ENCODE data around the gene TYW1B.
"Not testable (repeated sequence)": the region's sequence is repeated elsewhere in the genome, so short reads cannot be mapped to it uniquely, and the experiment has no call there.

DNA sequence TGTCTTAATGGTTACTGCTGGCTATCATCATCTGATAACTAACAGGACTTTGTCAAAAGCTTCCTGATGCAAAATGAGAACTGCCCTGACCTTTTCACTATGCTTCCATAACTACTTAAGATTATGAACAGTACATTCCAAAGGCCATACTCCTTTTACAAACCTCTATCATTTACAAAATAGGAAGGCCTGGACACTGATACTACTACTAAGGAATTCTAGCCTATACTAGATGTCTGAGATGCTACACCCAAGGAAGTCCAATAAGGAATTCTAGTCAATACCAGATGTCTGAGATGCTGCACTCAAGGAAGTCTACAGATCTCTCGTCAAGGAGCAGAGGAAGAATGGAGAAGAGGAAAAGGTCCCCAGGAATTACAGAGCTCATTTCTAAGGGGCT lies 130.9 kb downstream of the TYW1B start:
- not testable (repeated sequence) for TF ChIP-seq POLR2A, EP300, POLR2AphosphoS5 (IDR thresholded peaks at IDR 0.05)
- TF ChIP-seq, protein P1, sequence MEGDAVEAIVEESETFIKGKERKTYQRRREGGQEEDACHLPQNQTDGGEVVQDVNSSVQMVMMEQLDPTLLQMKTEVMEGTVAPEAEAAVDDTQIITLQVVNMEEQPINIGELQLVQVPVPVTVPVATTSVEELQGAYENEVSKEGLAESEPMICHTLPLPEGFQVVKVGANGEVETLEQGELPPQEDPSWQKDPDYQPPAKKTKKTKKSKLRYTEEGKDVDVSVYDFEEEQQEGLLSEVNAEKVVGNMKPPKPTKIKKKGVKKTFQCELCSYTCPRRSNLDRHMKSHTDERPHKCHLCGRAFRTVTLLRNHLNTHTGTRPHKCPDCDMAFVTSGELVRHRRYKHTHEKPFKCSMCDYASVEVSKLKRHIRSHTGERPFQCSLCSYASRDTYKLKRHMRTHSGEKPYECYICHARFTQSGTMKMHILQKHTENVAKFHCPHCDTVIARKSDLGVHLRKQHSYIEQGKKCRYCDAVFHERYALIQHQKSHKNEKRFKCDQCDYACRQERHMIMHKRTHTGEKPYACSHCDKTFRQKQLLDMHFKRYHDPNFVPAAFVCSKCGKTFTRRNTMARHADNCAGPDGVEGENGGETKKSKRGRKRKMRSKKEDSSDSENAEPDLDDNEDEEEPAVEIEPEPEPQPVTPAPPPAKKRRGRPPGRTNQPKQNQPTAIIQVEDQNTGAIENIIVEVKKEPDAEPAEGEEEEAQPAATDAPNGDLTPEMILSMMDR (IDR thresholded peaks at IDR 0.05) = not testable (repeated sequence)
